Measurements from ENCODE around the gene LDHA. TPM values are rescaled to one million over a fixed set of nuclear protein-coding genes. Genes with fewer than 3 reads are reported as not detected.

The LDHA gene
- total RNA-seq, 1 donor from 2014 or later, result 1,075 TPM

DNA sequence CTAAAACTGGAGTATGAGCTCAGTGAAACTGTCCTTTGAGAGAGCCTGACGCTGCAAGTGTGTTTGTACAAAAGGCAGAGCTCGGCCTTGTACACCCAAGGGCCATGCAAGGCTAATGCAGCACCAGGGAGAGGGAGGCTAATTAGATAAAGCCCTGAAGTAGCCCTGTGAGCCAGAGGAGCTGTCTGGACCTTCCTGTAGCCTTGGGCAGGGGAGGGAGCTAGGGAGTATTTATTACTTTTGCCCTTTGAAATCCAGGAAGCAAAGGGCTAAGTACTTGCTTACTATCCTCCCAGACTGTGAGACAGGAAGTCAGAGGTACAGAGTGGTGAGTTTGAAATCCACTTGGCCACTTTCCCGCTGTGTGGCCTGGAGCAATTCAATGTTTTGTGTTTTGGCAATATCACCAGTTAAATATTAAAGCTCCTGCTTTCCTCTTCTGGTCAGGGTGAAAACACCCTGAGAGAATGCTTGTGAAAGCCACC is 10.2 kb upstream of the LDHA start:
- FAIRE-seq (no peak), DNase-seq (ENCODE audit: low read depth) (peak; percentile 79)
- Histone ChIP-seq H3K27me3 (ENCODE audit: control insufficient read depth, insufficient read depth, low read length) (no peaks in the 10 kb centered on the region), H3K36me3 (ENCODE audit: control insufficient read depth, insufficient read depth, low read length) (no peaks in the 10 kb centered on the region), H3K4me3 (ENCODE audit: low read depth, low read length) (no peak overlapping the region)
- TF ChIP-seq, protein P1, sequence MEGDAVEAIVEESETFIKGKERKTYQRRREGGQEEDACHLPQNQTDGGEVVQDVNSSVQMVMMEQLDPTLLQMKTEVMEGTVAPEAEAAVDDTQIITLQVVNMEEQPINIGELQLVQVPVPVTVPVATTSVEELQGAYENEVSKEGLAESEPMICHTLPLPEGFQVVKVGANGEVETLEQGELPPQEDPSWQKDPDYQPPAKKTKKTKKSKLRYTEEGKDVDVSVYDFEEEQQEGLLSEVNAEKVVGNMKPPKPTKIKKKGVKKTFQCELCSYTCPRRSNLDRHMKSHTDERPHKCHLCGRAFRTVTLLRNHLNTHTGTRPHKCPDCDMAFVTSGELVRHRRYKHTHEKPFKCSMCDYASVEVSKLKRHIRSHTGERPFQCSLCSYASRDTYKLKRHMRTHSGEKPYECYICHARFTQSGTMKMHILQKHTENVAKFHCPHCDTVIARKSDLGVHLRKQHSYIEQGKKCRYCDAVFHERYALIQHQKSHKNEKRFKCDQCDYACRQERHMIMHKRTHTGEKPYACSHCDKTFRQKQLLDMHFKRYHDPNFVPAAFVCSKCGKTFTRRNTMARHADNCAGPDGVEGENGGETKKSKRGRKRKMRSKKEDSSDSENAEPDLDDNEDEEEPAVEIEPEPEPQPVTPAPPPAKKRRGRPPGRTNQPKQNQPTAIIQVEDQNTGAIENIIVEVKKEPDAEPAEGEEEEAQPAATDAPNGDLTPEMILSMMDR (IDR thresholded peaks at IDR 0.05; ENCODE audit: insufficient read depth, low read length, severe bottlenecking), result no peak

DNA sequence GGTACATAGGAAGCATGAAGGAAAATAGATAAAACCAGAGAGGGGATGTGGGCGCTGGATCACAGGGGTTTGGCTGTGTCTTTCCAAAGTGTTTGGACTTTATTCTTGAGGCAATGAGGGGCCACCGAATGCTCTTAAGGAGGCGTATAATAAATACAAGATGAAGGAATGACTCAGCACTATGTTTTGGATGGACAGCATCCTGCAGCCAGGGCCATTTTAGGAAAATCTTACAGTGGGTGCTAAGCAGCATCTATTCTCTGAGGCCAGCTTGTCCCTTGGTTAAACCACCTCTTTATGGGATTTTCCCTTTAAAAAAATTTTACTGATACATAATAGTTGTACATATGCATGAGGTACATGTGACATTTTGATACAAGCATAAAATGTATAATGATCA is 4.3 kb upstream of the LDHA start:
- no peaks in the 10 kb centered on the region for H3K27me3 ChIP-seq (ENCODE audit: control insufficient read depth, insufficient read depth, low read length)
- H3K36me3 ChIP-seq (ENCODE audit: control insufficient read depth, insufficient read depth, low read length), result peaks cover under 1% of the 10 kb centered on the region
- FAIRE-seq (no peak), DNase-seq (ENCODE audit: low read depth) (no peak)
- TF ChIP-seq, protein P1 (IDR thresholded peaks at IDR 0.05; ENCODE audit: insufficient read depth, low read length, severe bottlenecking), result no peak
- H3K4me3 ChIP-seq (ENCODE audit: low read depth, low read length), result no peak overlapping the region

DNA sequence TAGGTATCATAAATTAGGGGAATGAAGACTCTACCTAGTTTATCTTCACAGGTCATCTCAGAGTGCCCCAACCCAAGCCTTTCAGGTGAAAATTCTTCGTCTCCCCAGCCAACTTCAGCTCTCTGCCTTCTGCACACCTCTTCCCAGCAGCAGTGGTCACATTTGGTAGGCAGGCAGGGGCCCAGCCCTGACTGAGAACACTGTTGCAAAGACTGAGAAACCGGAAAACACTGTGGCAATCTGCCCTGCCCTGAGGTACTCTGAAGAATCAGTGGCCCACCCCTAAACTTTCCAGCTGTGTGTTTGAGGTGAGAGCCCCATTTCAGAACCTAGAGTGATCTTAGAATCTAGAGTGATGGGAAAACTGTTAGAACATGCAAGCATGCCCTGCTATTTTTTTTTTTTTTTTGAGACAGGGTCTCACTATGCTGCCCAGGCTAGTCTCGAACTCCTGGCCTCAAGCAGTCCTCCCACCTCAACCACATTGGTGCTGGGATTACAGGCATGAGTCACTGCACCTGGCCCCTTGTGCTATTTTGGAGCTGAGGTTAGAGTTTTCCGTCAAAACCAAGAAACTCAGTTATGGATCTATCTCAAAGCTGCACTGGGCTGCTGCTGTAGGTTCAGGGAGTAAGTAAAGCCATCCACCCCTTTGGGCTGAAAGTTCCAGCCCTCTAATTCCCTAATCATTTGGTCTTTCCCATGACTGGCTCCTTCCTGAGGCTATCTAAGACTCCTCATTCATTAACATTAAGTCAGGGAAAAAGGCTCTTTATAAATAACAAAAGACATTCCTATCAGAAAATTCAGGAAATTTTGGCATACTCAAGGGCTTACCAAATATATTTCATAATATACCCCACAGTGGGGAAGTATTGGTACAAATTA is 1.7 kb upstream of the LDHA start:
- Histone ChIP-seq H3K27me3 (ENCODE audit: control insufficient read depth, insufficient read depth, low read length) (no peaks in the 10 kb centered on the region), H3K4me3 (ENCODE audit: low read depth, low read length) (no peak overlapping the region), H3K36me3 (ENCODE audit: control insufficient read depth, insufficient read depth, low read length) (peaks cover 9% of the 10 kb centered on the region)
- no peak for DNase-seq (ENCODE audit: low read depth)
- TF ChIP-seq, protein P1 (IDR thresholded peaks at IDR 0.05; ENCODE audit: insufficient read depth, low read length, severe bottlenecking), result no peak
- no peak for FAIRE-seq

DNA sequence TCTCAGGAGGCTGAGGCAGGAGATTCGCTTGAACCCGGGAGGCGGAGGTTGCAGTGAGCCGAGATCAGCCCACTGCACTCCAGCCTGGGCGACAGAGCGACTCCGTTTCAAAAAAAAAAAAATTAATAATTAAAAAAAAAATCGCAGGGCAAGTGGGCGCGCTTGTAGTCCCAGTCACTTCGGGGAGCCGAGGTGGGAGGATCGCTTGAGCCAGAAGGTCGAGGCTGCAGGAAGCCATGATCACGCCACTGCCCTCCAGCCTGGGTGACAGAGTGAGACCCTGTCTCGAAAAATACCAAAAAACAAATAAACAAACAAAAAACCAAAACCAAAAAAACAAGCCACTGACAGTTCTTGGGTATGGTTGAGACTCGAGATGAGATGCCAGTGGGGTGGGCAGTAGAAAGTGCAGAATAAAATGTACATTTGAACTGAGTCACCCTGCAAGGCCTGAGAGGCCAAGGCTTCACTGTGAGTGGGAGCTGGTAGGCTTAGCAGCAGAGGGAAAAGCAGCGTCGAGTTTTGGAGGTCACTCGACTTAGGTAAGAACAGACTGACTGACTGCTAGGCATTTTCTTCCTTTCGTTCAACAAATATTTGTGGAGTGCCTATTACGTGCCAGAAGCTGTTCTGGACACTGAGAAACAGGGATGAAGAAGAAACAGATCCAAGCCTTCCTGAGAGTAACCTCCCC is 635 bp upstream of the LDHA start:
- TF ChIP-seq, protein P1 (IDR thresholded peaks at IDR 0.05; ENCODE audit: insufficient read depth, low read length, severe bottlenecking), result no peak
- FAIRE-seq, result no peak
- Histone ChIP-seq H3K4me3 (ENCODE audit: low read depth, low read length) (peak overlapping the region; percentile 96), H3K36me3 (ENCODE audit: control insufficient read depth, insufficient read depth, low read length) (peaks cover 11% of the 10 kb centered on the region), H3K27me3 (ENCODE audit: control insufficient read depth, insufficient read depth, low read length) (no peaks in the 10 kb centered on the region)
- DNase-seq (ENCODE audit: low read depth), result no peak

DNA sequence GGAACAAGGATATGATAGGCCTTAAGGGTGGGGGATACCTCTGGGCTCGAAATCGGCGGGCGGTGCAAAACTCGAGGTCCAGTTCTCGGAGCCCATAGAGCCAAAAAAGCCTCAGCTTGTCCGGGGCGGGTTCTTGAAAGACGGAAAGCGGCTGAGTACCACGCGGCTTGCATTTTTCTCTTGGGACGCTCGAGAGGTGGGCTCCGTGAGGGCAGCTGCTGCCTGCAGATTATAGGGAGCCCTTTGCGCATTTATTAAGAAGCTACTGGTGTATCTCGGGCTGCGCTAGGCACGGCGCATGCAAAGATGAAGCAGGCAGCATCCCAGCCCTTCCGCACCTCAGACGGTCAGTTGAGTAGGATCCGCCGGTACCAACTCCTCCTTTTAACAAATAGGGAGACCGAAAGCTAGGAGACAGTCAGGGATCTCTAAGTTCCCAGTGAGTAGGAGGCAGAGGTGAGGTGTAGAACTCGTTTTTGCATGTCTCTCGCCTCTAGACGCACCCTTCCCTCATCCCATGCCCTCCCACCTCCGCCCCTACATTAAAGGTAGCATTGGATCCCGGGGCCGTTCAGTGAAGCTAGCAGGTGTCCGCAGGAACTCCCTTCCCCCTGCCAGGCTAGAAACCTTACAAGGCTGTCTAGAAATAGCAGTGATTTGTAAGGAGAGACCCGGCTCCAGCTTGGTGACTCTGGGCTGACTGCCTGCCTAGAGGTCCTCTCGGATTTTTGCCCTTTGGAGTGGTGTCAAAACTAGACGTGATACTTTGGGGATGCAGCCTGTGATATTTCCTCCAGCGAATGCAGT is 768 bp downstream of the LDHA start:
- peaks cover 21% of the 10 kb centered on the region for H3K36me3 ChIP-seq (ENCODE audit: control insufficient read depth, insufficient read depth, low read length)
- TF ChIP-seq, protein P1 (IDR thresholded peaks at IDR 0.05; ENCODE audit: insufficient read depth, low read length, severe bottlenecking), result no peak
- FAIRE-seq (no peak), DNase-seq (ENCODE audit: low read depth) (no peak)
- H3K4me3 ChIP-seq (ENCODE audit: low read depth, low read length), result peak overlapping the region; percentile 96
- no peaks in the 10 kb centered on the region for H3K27me3 ChIP-seq (ENCODE audit: control insufficient read depth, insufficient read depth, low read length)
